Psoas muscle (tissue), 8 donors: ENCODE measurements around the gene GALT. TPM values are rescaled to one million over a fixed set of nuclear protein-coding genes. Genes with fewer than 3 reads are reported as not detected.

Source experiments
- ATAC-seq, 4 donors: fragments of 200-7000 bp; cut with Tn5 transposase; one replicate each; pipeline ENCODE4 v1.9.1; 2020; ENCODE audit warnings: moderate library complexity in 3 of 4, mild to moderate bottlenecking in 2 of 4
- DNase-seq, 2 donors: peaks; one replicate each; pipeline ENCODE4 v3.0.0-alpha.2; 2020
- H3K27ac ChIP-seq: fragments of 200-600 bp; one replicate; pipeline ENCODE4 v1.8.0; 2022
- H3K27me3 ChIP-seq, 3 donors: fragments of 200-600 bp in 1 of 3; one replicate each; pipeline versions ENCODE4 v1.6.1 to v1.8.0; 2013 to 2022; ENCODE audit warnings: low read length in 2 of 3, mild to moderate bottlenecking in 2 of 3, moderate library complexity in 1 of 3; ENCODE audit not compliant: insufficient read depth in 3 of 3
- H3K36me3 ChIP-seq, 2 donors: fragments of 200-600 bp in 1 of 2; one replicate each; pipeline versions ENCODE4 v1.6.1 to v1.8.0; 2013 to 2022; ENCODE audit warnings: low read depth in 1 of 2, mild to moderate bottlenecking in 1 of 2, moderate library complexity in 1 of 2; ENCODE audit not compliant: insufficient read depth in 1 of 2
- H3K4me1 ChIP-seq: fragments of 200-600 bp; one replicate; pipeline ENCODE4 v1.8.0; 2022
- H3K4me3 ChIP-seq: fragments of 200-600 bp; one replicate; pipeline ENCODE4 v1.8.0; 2022; ENCODE audit warnings: mild to moderate bottlenecking
- H3K9me3 ChIP-seq: fragments of 200-600 bp; one replicate; pipeline ENCODE4 v1.8.0; 2022
- WGBS, 3 donors: extraction: QIAGEN DNeasy Blood & Tissue Kit; methylation state at CpG; one replicate each; pipeline versions ENCODE4 v1.1.6 to v1.1.7; 2013; 5-methylcytosine and 5-hydroxymethylcytosine counted together
- intact Hi-C, 2 donors: fragments of 100-400 bp; cut with DNase I; formaldehyde crosslinking; loops; one replicate each; pipeline versions ENCODE4 v1.11.0 to v1.14.2; 2022
- polyA plus RNA-seq, 3 donors: library from polyadenylated mRNA; stranded (reverse); fragments of 200-250 nt; gene quantifications; one replicate each; pipeline ENCODE4 v1.2.3, GENCODE V29; 2013
- total RNA-seq, 4 donors: library from RNA; stranded (reverse); fragmentation: NEBNext Ultra II Directional in 2 of 4; extraction: Animal tissue kit (Norgen Biotek cat#: 25700) in 2 of 4; gene quantifications; one replicate each; pipeline versions ENCODE4 v1.2.1 to v1.2.4, GENCODE V29; 2021 to 2023
- TF ChIP-seq, protein P1 (sequence below): fragments of 200-600 bp; IDR thresholded peaks from one replicate; pipeline ENCODE4 v1.8.0; 2022; ENCODE audit warnings: antibody characterized with exemption
- donor health status: healthy with polysubstance abuse.
- donor health status: DM: no; HTN: no; CAD: no; lungs with moderate emphysema.
- donor health status: Bipolar disorder and iron deficiency.
- donor health status: healthy.
- donor health status: DM: yes; HTN: yes; CAD: no.
- donor health status: DM: no; HTN: no; CAD: no.
- donor health status: DM: no; HTN: no; CAD: no.
- donor health status: DM: yes; HTN: yes; CAD: no.

GALT gene
- total and polyA plus RNA-seq, 7 donors = 9.5 to 40.6 (median 17.7) TPM

DNA sequence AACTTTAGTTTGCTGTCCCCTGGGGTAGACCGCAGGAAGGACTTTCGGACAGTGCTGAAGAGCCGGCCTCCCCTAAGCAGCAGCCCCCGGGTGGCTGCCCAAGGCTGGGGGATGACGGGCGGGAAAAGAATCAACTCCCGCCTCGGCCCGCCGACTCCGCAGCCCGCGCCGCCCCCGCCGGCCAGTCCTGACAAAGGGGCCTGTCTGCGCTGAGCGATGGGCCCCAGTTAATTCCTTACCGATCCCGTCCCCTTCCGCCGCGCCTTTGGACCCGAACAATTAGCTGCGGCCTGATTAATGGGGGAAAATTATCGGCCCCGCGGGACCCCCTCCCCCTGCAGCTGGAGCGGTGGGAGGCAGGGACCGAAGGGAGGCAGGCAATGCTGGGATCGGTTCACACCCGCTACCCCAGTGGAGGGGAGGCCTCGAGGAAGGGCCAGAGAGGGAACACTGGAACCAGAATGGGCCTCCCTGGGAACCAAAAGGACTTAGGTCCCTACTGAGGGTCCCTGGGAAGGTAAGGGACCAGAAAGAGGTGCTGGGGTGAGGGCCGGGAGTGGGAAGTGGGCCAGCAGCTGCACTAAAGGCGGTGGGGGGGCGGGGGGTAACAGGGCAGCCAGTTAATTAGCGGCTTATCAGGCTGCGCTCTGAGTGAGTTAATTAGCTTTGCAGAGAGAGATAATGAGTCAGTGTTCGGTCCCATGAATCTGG lies 21.8 kb upstream of the GALT start:
- WGBS, 3 donors = 20 to 25% (median 25%) methylated on average over 39 of the region's 39 CpGs
- ATAC-seq = no peak
- DNase-seq = no peak
- Histone ChIP-seq H3K4me3 (no peak overlapping the region), H3K4me1 (peaks cover 13% of the 10 kb centered on the region), H3K9me3 (no peaks in the 10 kb centered on the region), H3K27ac (no peak overlapping the region), H3K27me3 (peaks cover 0 to 79% (median 39%) of the 10 kb centered on the region in 3 donors), H3K36me3 (no peaks in the 10 kb centered on the region)
- TF ChIP-seq, protein P1, sequence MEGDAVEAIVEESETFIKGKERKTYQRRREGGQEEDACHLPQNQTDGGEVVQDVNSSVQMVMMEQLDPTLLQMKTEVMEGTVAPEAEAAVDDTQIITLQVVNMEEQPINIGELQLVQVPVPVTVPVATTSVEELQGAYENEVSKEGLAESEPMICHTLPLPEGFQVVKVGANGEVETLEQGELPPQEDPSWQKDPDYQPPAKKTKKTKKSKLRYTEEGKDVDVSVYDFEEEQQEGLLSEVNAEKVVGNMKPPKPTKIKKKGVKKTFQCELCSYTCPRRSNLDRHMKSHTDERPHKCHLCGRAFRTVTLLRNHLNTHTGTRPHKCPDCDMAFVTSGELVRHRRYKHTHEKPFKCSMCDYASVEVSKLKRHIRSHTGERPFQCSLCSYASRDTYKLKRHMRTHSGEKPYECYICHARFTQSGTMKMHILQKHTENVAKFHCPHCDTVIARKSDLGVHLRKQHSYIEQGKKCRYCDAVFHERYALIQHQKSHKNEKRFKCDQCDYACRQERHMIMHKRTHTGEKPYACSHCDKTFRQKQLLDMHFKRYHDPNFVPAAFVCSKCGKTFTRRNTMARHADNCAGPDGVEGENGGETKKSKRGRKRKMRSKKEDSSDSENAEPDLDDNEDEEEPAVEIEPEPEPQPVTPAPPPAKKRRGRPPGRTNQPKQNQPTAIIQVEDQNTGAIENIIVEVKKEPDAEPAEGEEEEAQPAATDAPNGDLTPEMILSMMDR = no peak
- intact Hi-C loops = no loop called here

DNA sequence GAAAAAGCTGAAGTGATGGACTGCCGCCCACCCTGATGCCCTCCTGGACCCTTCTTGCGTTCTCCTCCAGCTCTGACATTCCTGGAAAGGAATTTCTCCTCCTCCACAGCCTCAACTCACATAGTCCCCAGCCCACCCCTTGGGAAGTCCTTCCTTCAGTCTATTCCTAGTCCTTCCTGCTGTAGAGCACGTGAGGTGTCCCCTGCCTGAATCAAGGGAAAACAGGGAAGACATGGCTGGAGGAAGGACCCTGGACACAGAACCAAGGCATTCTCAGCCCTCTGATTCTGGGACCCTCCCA lies 21.3 kb upstream of the GALT start:
- H3K4me1 ChIP-seq = peaks cover 12% of the 10 kb centered on the region
- no peaks in the 10 kb centered on the region for H3K36me3 ChIP-seq
- H3K27ac ChIP-seq = no peak overlapping the region
- intact Hi-C loops = no loop called here
- TF ChIP-seq, protein P1 = no peak
- WGBS, 3 donors = 58 to 70% (median 67%) methylated on average over 2 to 3 of the region's 3 CpGs
- DNase-seq (no peak), ATAC-seq (no peak)
- peaks cover 0 to 84% (median 39%) of the 10 kb centered on the region in 3 donors for H3K27me3 ChIP-seq
- H3K9me3 ChIP-seq = no peaks in the 10 kb centered on the region
- no peak overlapping the region for H3K4me3 ChIP-seq

DNA sequence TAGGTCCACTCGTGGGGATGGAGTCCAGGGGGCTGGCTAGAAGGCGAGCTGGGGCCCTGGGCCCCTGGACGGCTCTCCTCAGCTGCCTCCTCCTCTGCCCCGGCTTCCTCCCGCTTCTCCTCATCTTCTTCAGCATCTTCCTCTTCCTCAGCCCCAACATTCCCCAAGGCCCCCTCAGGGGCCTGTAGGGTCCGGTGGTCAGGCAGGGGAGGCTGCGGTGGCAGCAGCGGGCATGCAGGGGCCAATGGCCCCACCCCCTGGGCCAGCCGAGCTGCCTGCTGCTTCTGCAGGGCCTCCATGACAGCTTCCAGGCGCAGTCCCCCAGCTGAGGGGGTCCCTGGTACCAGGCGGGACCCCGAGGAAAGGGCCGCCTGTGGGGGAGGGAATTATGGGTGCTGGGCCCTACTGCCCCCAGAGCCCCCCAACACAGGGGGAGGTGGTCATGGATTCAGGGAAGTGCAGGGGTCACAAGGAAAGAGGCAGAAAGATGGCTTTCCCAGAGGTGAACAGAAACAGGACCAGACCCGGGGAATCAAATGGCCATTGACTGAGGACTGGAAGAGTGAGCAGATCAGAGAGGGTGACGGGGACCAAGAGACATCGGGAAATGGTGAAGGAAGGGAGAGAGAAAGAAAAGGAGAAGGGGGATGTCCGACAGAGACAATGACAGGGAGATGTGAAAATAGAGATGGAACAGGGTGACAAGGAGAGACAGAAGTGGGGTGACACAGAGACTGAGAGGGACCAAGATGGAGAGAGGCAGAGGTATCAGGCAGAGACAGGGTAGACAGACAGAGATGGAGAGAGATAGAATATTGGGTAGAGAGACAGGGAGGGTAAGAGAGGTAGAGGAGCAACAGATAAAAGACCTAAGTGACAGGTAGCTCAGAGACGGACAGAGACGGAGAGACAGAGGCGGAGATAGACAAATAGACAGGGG lies 18.5 kb upstream of the GALT start:
- no peaks in the 10 kb centered on the region for H3K9me3 ChIP-seq
- whole genome bisulfite sequencing, 3 donors = 33 to 37% (median 34%) methylated on average over 19 to 20 of the region's 20 CpGs
- peaks cover 0 to 72% (median 34%) of the 10 kb centered on the region in 3 donors for H3K27me3 ChIP-seq
- no peaks in the 10 kb centered on the region for H3K36me3 ChIP-seq
- TF ChIP-seq, protein P1 = no peak
- DNase-seq (no peak), ATAC-seq (no peak)
- peaks cover 9% of the 10 kb centered on the region for H3K4me1 ChIP-seq
- H3K27ac ChIP-seq = no peak overlapping the region
- H3K4me3 ChIP-seq = peak overlapping the region; percentile 64
- intact Hi-C loops = no loop called here

DNA sequence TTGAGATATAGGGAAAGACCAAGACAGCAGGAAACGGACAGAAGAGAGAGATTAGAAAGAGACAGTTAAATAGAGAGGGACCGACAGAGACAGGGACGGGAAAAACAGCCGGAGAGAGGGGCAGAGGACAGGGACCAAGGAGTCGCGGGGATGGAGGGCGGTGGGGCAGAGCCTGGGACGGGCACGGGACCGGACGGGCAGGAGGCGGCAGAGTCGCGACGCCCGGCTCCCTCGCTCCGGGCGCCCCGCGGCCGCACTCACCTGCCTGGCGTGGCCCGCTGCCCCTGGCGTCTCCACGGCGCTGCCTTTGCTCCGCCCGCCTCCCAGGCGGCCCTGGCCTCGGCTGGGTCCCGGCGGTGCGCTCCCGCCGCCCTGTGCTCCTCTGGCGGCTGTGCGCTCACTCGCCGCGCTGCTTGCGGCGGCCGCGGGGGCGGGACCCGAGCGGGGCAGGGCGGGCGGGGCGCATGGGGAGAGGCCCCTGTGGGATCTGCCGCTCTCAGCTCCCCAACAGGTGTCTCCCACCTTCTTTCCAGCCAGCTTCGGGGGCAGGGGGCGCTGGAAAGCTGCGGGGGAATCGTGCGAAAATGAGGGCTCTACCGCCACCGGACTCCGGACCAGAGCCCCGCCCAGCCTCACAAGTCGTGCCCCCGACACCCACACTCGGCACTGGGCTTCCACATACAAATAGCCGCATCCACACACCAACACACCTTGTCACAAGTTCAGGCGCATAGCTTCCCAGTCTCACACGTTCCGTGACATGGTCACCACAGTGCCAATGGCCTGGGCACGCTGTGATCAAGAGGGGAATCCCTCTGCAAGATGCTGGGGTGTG lies 17.6 kb upstream of the GALT start, which contains the start of gene ARID3C:
ARID3C (minus strand) TSS at position 411 of the 835 bp plus-strand sequence. CDS start 1,052 bp downstream, outside the sequence.
- Histone ChIP-seq H3K4me1 (peaks cover 3% of the 10 kb centered on the region), H3K36me3 (no peaks in the 10 kb centered on the region), H3K9me3 (no peaks in the 10 kb centered on the region), H3K27me3 (peaks cover 0 to 63% (median 29%) of the 10 kb centered on the region in 3 donors), H3K27ac (no peak within 1 kb of the TSS), H3K4me3 (peak within 1 kb of the TSS; percentile 64)
- intact Hi-C loops = no loop called here
- DNase-seq = no peak
- peak; percentile 75 to 84 (median 79) for ATAC-seq
- TF ChIP-seq, protein P1 = no peak
- 1 to 2% (median 2%) methylated on average over 47 to 69 of the region's 69 CpGs for WGBS, 3 donors
